HG03442 (cell line): ENCODE data around the gene C20orf96.
"Not testable (repeated sequence)": the region's sequence is repeated elsewhere in the genome, so short reads cannot be mapped to it uniquely, and the experiment has no call there.

Experiments
- ATAC-seq: cut with Tn5 transposase; IDR thresholded peaks from one replicate; pipeline ENCODE4 v1.9.1; 2021; ENCODE audit warnings: mild to moderate bottlenecking, moderate library complexity; ENCODE audit not compliant: unreplicated experiment

Gene C20orf96

GRCh38 chr20:284172-284571, 6.4 kb downstream of the C20orf96 start:
- ATAC-seq, result no peak

- ATAC-seq, result no peak
Observed at GRCh38 chr20:278607-279571, 11.7 kb downstream of the C20orf96 start.

DNA sequence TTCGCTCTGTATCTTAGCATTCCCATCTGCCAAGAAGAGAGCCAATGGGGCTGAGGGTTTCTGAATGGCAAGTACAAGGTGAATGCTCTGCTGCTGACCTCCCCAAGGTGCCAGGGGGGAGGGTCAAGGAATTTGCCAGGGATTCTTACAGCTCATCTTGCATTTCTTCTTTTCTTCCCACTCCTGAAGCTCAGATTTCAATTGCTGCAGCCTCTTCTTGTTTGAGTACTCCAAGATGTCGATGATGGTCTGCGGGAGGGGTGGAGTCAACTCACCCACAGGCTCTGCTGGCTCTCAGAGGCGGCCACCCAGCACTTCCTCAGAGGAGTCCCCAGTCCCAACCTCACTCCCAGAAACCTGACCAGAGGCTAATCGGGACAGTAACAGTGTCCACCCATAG, 12.4 kb downstream of the C20orf96 start:
- no peak for ATAC-seq

DNA sequence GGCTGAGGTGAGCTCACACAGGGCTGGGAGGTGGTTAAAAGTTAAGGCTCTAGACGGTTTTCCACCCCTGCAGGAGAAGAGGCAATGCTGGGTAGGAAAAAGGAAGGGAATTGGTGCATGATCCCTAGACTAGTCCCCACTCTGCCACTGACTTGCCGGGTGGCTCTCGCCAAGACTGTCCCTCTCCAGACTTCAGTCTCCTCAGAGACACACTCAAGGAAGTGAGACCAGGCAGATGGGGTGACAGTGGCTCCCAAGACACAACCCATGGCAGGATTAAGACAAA, 13.1 kb downstream of the C20orf96 start:
- ATAC-seq, result no peak

GRCh38 chr20:276620-277495, 13.7 kb downstream of the C20orf96 start:
- ATAC-seq, result no peak

GRCh38 chr20:275791-276190, 14.8 kb downstream of the C20orf96 start:
- no peak for ATAC-seq

DNA sequence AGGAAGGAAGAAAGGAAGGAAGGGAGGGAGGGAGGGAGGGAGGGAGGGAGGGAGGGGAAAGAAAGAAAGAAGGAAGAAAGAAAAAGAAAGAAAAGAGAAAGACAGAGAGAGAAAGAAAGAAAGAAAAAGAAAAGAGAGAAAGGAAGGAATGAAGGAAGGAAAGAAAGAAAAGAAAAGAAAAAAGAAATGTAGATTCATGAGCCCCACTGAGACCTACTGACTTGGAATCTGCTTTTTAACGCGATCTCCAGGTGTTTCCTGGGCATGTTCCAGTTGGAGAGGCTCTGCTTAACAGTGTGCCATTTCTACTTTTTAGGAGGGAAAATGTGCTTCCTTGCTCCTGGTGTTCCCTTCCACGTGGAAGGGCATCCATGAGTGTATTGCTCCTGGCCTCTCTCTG, 16.7 kb downstream of the C20orf96 start:
- ATAC-seq, result no peak

- ATAC-seq, result no peak
Observed at GRCh38 chr20:272718-273117, 17.8 kb downstream of the C20orf96 start.

DNA sequence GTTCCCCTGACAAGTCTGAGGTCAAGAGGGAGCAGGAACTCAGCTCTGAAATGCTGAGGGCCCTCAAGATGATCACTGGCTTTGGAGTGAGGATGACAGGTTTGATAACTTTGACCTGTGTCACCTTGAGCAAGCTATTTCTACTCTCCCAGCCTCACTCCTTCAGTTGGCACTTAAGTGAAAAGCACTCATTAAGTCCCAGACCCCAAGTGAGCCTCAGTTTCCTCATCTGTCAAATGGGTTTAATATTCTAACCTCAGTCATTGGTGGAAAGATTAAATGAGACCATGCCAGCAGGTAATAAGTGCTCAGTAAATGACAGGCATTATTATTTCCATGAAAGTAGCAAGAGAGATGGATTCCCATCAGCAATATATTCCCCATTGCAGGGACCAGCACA, 19.0 kb downstream of the C20orf96 start:
- ATAC-seq, result no peak

GRCh38 chr20:271069-271468, 19.5 kb downstream of the C20orf96 start:
- no peak for ATAC-seq

GRCh38 chr20:270517-270916, 20.0 kb downstream of the C20orf96 start:
- no peak for ATAC-seq

DNA sequence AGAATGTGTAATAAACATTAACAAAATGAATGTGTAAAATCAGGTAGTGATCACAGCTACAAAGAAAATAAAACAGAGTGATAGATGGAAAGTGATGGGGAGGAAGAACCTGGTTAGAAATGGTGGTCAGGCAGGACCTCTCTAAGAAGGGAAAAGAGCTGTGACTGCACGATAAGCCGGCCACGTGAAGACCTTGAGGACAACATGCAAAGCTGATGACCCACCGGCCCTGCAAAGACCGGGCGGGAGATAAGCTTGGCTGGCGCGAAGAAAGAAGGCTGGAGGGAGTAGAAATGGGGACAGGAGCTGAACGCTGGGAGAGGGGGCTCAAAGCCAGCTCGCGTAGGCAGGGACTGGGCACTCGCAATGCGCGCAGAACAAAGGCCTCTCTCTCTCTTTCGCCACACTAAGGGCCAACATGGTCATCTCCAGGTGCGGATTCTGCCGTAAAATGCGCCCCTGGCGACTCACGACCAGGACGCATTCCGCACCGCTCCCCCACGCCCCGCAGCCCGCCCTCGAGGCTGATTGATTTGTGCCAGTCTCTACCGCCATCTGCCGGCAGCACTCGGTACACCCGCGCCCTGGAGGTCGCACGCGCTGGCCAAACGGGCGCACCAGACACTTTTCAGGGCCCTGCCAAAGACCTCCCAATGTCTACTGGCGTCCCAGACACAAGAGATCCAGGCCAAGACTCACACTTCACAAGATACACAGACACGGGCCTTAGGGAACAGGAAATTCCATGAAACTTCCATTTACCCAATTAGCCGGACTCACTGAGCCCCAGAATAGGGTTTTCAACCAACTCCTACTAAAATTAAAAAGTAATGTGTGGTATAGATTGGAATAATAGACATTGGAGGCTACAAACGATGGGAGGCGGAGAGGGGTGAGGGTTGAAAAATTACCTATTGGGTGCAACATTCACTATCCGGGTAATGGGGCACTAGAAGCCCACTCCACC, 23.7 kb downstream of the C20orf96 start:
- peak; percentile 85 for ATAC-seq

GRCh38 chr20:263701-264100, 26.8 kb downstream of the C20orf96 start:
- ATAC-seq, result no peak

- no peak for ATAC-seq
Observed at GRCh38 chr20:259981-260380, 30.6 kb downstream of the C20orf96 start.

GRCh38 chr20:258963-259362, 31.6 kb downstream of the C20orf96 start:
- no peak for ATAC-seq

GRCh38 chr20:258269-258858, 32.2 kb downstream of the C20orf96 start:
- no peak for ATAC-seq

- no peak for ATAC-seq
Observed at GRCh38 chr20:257419-257818, 33.1 kb downstream of the C20orf96 start, which contains the start of gene DEFB132. TSS of gene DEFB132 (plus strand) at chr20:257724. CDS start at chr20:257779, 55 bp downstream.

DNA sequence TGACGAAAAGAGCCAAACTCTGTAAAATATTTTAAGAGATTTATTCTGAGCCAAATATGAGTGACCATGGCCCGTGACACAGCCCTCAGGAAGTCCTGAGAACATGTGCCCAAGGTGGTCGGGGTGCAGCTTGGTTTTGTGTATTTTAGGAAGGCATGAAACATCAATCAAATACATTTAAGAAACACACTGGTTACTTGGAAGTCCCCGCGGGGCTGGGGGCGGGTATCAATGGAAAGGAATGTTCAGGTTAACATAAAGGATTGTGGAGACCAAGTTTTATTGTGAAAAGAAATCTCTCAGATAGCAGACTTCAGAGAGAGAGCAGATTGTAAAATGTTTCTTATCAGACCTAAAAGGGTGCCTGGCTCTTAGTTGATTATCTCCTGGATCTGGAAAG, 37.1 kb downstream of the C20orf96 start:
- not testable (repeated sequence) for ATAC-seq

GRCh38 chr20:252801-253200, 37.7 kb downstream of the C20orf96 start:
- no peak for ATAC-seq

- no peak for ATAC-seq
Observed at GRCh38 chr20:251354-251753, 39.2 kb downstream of the C20orf96 start.
